GM13976 (cell line): ENCODE data around the gene ZNF354B.

Experiments
- DNase-seq: peaks from one replicate; pipeline ENCODE4 v3.0.0; 2012; ENCODE audit warnings: low spot score
- CTCF ChIP-seq: IDR thresholded peaks from 2 replicates; pipeline ENCODE4 v1.5.1; 2012; ENCODE audit warnings: borderline replicate concordance, mild to moderate bottlenecking; ENCODE audit not compliant: insufficient read depth; ENCODE audit errors: extremely low read depth, missing control alignments, control extremely low read depth
- in situ Hi-C: fragments of 300-500 bp; cut with MboI; formaldehyde crosslinking; loops from one replicate; pipeline ENCODE4 v1.12.0; 2022; ENCODE audit warnings: low sequenced_read_pairs, mixed read lengths, inconsistent platforms; ENCODE audit not compliant: unreplicated experiment

ZNF354B gene

GRCh38 chr5:178931846-178932760, 72.3 kb downstream of the ZNF354B start:
- in situ Hi-C loops = no loop called here
- no peak for DNase-seq
- no peak for TF ChIP-seq CTCF
